Forelimb muscle (tissue), 1 donor: Measurements from ENCODE around the gene GPRIN2. TPM values are rescaled to one million over a fixed set of nuclear protein-coding genes. Genes with fewer than 3 reads are reported as not detected.

Experiments
- DNase-seq: peaks from one replicate; pipeline ENCODE4 v3.0.0-alpha.2; 2013; ENCODE audit warnings: low read depth
- polyA plus RNA-seq: library from polyadenylated mRNA; unstranded; fragments of 120-200 nt; gene quantifications from one replicate; pipeline ENCODE4 v1.2.1, GENCODE V29; 2013; ENCODE audit not compliant: insufficient read length

The GPRIN2 gene
- polyA plus RNA-seq, 1 donor: 0.24 TPM

DNA sequence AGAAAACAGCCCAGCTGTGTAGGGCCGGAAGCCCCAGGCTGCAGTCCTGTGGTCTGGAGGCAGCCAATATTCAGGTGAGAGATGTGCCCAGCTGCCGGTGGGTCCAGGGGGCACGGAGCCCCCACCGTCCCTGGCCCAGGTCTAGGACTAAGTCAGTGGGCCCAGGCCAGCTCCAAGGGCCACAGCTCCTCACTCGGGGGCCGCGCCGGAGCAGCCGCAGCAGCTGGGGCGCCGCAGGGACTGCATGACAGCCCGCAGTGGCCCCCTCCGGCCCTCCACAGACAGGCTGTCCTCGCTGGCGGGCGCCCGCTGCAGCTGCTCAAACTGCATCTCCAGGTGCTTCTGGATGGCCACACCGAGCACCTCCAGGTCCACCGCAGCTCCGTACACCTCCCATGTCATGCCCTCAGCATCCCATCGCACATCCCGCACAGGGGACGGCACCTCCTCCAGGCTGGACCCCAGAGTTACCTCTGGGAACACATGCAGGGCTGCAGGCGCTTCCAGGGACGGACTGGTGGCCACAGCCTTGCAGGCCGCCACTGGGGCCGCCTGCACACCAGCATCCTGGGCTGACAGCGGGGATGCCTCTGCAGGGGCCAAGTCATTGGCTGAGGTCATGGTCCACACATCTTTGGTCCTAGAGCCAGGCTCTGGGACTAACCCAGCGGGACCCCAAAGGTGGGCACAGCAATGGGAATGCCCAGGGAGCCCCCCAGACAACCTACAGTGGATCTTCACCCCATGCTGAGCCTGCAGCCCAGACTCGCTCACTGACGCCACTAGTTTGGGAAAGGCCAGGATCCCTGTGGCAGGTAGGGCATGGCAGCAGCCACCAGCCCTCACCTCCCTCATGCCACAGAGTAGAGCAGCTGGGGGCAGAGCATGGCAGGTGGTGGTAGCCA, 7.0 kb downstream of the GPRIN2 start:
- no peak for DNase-seq

DNA sequence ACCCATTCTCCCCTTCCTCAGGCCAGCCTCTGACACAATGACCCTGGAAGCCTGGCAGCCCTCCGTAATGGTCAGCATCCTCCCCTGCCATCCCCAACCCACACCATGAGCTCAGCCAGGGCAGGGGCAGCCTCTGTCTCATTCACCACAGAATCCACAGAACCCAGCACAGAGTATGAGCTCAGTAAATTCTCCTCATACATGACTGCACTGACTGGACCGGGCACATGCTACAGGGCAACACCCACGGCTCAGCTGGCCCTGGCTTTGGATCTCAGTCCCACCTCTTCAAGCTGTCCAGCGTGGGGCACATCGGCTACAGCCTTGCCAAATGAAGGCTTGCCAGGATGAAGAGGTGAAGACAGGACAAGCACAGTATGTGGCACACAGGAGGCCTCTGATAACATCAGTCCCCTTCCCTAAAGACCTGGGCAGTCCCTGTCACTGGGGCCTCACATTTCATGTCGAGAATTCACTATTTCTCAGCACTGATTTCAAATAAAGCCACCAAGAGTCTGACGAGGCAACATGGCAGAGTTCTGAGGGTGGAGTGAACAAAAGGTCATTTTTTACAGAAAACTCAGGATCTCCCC, 7.9 kb downstream of the GPRIN2 start:
- no peak for DNase-seq

GRCh38 chr10:46547541-46548497, 8.6 kb downstream of the GPRIN2 start:
- no peak for DNase-seq

GRCh38 chr10:46546591-46547540, 9.6 kb downstream of the GPRIN2 start:
- DNase-seq: no peak

DNA sequence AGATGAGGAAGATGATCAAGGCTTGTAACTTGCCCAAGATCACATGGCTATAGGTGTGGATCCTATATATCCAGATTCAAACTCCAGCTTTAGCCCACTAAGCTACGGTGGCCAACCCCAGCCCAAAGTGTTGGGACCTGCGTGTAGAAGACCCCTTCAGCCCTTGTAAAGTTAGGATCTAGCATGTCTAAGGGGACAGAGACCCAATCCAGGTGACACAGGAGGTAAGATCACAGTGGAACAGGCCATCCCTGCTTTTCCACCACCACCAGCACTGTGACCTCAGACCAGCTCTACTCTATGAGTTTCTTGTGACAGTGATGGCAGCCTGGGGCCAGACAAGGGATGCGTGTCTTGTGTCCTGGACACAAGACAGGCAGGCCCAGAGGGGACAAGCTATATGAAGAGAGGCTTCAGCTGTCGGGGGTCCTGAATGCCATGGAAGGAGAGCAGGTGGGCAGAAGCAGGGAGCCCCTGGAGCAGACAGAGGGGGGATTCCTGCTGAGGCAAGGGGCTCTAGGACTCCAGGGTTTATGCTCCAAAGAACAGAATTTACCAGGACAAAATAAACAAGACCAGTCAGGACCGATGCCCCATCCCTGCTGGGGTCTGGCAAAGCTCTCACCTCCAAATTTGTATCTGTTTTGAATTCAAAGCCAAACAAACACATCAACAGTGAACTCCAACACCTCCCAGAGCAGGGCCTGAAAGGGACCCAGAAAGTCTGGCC, 10.4 kb downstream of the GPRIN2 start:
- no peak for DNase-seq

- DNase-seq: no peak
Observed at GRCh38 chr10:46544989-46545791, 11.3 kb downstream of the GPRIN2 start.

GRCh38 chr10:46543466-46544377, 12.7 kb downstream of the GPRIN2 start:
- DNase-seq: no peak

DNA sequence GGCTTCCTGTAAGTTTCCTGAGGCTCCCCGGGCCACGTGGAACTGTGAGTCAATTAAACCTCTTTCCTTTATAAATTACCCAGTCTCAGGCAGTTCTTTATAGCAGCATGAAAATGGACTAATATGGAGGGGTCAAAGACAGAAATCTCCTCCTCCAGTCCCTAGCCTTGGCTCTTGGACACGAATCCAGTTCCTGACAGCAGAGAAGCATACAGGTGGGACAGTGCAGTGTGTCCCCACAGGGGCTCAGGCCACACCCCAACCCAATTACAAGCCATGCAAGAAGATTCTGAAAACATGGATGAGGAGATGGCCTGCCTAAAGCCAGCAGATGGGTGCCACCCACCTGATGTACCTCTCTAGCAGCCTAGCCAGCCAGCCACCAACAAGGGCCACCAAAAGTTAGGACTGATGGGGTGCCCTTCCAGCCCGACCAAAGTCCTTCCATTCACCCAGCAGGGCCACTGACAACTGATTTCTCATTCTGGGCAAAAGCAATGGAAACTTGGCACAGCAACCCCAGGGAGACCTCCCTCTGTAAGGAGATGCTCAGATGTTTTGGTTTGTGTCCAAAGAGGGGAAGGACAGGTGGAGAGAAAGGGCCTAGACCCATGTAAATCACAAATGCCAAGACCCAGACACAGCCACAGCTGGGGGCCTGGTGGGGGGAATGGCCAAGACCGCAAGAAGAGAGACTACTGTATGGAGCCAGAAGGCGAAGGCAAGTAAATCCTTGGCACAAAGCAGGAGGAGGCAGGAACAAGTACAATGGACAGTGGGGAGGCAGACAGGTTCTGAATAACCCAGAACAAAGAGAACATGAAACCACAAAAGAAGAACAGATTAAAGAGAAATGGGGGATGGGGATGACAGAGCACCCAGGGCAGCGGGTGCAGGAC, 13.6 kb downstream of the GPRIN2 start:
- DNase-seq: no peak

GRCh38 chr10:46541735-46542566, 14.5 kb downstream of the GPRIN2 start:
- DNase-seq: no peak

DNA sequence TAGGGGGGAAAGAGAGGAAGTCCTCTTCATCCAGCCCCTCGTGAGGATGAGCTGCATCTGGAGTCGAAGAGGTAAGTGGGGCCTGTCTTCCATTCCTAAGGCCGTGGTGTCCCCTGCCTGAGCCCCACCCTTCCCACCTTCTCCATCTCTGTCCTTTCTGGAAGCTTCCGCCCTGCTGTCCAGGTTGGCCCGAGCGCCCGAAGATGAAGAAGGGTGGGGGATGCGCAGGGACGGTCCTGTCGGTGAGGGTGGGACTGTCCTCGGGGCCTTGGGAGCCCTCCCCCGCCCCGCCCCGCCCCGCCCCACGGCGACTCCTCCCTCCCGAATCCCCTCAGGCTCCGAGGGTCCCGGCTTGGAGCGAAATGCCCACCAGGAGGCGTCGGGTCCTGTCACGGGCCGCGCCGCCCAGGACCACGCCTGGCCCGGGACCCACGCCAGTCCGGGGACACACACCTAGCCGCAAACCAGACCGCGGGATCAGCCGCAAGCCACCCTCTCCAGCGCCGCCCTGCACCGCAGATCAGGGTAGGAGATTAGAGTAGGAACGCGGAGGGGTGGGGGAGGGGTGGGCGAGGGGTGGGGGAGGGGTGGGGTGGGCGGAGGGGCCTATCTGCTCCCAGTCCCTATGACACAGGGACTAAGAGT, 15.3 kb downstream of the GPRIN2 start:
- DNase-seq: no peak

DNA sequence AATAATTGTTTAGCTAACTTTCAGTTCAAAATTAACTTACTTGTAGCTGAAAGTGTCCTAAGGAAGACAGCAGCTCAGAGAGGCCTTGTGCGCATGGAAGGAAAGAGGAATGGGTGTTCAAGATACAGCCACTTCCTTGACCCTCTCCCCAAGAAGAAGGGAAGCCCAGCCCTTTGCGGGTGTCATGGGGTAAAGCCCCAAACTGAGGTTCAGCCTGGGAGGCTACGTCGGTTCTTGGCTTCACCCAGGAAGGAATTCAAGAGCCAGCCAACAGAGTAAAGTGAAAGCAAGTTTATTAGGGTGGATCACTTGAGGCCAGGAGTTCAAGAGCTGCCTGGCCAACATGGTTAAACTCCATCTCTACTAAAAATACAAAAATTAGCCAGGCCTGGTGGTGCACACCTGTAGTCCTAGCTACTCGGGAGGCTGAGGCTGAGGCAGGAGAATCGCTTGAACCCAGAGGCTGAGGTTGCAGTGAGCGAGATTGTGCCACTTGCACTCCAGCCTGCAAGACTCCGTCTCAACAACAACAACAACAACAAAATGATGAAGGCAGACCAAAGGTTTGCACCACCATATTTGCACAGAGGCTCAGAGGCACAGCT, 15.9 kb downstream of the GPRIN2 start:
- no peak for DNase-seq

DNA sequence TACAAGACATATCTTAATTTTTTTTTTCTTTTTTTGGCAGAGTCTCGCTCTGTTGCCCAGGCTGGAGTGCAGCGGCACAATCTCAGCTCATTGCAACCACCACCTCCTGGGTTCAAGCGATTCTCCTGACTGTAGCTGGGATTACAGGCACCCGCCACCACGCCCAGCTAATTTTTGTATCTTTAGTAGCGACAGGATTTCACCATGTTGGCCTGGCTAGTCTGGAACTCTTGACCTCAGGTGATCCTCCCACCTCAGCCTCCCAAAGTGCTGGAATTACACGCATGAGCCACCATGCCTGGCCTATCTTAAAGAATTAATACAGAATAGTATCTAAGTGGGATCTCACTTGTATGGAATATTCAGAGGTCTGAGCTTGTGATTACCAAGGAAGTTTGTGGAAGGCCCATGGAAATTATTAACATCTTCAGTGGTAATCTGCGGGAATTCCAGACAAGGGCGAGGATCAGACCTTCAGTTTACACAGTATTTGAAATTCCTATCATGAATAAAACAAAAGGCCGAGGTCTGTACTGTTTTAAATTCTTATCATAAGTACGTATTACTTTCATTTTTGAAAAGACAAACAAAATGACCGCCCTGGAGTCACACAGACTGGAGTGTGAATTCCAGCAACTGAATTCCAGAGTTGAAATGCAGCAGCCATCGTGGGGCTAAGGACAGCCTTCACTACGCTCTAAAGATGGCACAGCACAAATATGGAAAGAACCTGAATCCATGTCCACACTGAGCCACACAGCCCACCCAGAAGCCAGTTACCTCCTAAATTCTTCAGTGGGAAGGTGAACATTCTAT, 16.7 kb downstream of the GPRIN2 start:
- DNase-seq: no peak

DNA sequence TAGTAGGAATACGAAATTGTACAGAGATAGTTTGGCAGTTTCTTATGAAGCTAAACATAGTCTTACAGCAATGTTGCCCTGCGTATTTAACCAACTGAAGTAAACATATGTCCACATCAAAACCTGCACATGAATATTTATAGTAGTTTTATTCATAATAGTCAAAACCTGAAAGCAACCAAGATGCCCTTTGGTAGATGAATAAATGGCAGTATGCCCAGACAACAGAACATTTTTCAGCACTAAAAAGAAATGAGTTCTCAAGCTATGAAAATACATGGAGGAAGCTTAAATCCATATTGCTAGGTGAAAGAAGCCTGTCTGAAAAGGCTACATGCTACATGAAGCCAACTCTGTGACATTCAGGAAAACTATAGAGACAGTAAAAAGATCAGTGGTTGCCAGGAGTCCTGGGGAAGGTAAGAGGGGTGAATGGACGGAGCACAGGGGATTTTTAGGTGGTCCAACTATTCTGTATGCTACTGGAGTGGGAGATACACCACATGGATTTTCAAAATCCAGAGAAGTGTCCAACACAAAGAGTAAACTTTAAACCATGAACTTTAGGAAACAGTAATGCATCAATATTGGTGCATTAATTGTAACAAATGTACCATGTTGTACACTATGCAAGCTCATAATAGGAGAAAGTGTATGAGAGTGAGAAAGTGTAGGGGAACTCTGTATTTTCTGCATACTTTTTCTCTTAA, 17.6 kb downstream of the GPRIN2 start:
- no peak for DNase-seq

GRCh38 chr10:46538155-46538554, 18.3 kb downstream of the GPRIN2 start:
- DNase-seq: no peak
